Subcutaneous adipose tissue (tissue), 4 donors: ENCODE measurements around the gene MYO5A. TPM values are rescaled to one million over a fixed set of nuclear protein-coding genes. Genes with fewer than 3 reads are reported as not detected.

Source experiments
- CTCF ChIP-seq: fragments of 450-650 bp; IDR thresholded peaks from one replicate; pipeline ENCODE4 v1.5.1; 2016; ENCODE audit warnings: low read depth, mild to moderate bottlenecking, control low read depth, antibody characterized with exemption, moderate library complexity
- total RNA-seq, 4 donors: library from RNA; depleted of rRNA; stranded (reverse); fragments of >200 nt; gene quantifications; one replicate each; pipeline ENCODE4 v1.1.0, GENCODE V29; 2016

Gene MYO5A
- total RNA-seq, 4 donors from 2014 or later: 54.6 to 121 (median 99.4) TPM

GRCh38 chr15:52278135-52278534 lies 250.5 kb downstream of the MYO5A start:
- TF ChIP-seq CTCF: no peak

- TF ChIP-seq CTCF: no peak
These were observed 251.1 kb downstream of the MYO5A start for GRCh38 chr15:52277575-52277974.

DNA sequence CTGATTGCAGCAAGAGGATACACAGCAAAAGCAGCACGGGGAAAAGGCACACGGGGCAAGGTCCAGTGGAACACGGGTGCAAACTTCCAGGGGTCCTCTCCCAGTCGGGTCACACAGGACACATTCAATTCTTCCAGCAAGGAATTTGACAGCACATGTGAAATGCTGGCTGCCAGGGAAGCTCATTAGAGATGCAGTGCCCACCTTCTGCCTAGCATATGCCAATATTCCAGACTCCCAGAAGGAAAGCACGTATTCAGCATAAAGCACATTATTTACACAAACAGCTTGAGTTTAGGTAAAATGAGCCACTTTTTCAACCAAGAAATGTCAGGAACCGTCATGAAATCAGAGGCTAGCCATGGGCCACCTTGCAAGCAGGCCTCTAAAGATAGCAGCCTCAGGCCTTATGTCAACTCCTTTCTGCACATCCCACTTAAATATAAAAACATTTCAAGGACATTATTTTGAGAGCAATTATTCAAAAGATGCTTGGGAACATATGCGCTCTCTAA lies 252.4 kb downstream of the MYO5A start:
- no peak for TF ChIP-seq CTCF

DNA sequence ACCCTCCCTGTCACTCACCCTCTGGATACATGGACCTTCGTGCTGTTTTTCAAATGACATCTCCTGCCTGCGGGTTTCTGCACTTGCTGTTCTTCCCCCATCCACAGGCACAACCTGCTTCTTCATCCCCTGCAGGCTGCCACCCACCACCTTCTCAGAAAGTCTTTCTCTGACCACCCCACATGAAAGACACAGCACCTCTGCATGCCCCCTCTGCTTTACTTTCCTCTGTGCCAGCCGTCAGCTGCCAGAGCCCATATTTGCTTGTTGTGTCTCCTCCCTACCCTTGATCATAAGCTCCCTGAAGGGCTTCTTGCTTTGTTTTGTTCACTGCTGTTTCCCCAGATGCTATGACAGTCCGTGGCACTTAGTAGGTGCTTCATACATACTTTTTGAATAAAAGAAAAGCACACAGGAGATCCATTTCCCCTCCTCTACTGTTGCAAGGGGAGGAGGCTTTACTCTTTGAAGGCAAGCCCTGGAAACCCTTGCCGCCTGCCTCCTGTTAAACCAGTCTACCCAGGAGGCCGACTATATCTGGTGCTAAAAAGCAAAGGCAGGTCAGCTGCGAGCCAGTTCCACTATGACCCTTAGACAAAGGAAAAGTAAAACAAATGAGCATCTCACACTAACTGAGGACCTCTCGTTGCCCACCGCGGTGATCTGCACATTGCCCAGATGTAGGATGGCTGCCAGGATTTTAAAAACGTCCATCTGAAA lies 265.0 kb downstream of the MYO5A start:
- TF ChIP-seq CTCF: no peak

DNA sequence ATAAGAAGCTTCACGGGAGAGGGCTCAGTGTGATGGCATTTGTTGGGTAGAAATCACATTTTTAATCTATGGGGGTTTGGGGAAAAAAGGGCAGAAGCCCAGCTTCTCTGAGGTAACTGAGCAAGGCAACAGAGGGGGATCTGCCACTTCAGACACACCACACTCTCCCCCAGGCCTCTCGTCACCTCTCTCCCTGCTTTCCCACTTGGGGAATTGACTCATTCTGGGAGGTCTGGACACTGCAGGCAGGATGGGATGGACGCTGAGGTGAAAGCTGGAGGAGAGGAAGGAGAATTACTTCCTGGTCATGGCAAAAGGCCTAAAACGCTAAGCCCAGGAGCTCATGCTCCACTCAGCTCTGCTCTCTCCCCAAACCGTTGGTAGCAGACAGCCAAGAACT lies 266.3 kb downstream of the MYO5A start:
- no peak for TF ChIP-seq CTCF

DNA sequence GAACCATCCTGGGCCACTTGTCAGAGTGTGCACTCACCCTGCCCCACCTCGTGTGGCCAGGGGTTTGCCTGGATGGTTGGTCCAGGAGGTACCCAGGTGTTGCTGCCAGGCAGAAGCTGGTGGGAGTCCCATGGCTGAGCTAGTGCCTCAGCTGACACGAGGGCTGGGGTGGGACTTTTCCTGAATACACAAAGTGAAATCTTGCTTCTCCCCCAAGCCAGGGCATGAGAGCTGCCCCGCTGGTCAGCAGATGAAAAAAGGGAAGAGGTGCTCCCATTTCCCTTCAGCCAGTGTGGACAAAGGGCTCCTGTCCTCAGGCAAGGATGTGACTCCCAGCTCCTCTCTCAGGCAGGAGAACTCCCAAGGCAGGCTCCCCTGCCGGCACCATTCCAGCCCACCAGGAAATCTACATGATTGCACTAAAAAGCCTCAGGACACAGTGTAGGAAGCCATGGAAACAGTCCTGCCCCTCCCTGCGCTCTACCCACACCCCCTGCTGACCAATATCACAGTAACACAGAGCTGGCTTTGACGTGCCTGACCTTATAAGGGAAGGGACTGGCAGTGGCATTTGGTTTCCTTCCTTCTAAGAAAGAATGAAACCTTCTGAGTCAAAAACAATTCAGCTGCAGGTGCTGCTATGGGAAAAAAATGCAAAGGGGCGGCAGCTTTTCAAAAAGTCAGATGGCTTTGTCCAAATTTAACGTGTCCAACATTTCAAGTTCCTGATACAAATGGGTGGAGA lies 267.0 kb downstream of the MYO5A start:
- TF ChIP-seq CTCF: no peak

DNA sequence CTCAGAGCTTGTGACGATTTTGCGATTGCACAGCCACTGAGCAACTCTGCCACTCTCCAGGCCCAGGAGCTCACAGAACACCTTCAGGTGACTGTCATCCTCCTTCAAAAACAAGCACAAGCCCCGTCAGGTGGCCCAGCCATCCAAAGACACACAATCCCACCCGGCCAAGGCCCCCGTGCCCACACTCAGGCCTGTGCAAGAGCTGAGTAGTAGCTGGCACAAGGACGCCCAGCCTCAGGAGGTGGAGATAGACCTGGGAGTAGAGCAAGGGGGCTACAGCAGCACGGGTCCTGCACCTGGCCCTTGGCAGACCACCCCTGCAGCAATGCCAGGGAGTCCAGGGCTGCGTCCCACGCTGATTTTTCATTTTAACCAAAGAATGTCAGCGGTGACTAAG lies 267.7 kb downstream of the MYO5A start:
- no peak for TF ChIP-seq CTCF
